ENCODE results near the gene AJUBA.
"Not testable (repeated sequence)": the region's sequence is repeated elsewhere in the genome, so short reads cannot be mapped to it uniquely, and the experiment has no call there.

AJUBA gene

GRCh38 chr14:22978981-22979671 is 3.2 kb downstream of the AJUBA start:
- no peak for DNase-seq

- DNase-seq = no peak
Measured at GRCh38 chr14:22978487-22978837, 3.9 kb downstream of the AJUBA start.

DNA sequence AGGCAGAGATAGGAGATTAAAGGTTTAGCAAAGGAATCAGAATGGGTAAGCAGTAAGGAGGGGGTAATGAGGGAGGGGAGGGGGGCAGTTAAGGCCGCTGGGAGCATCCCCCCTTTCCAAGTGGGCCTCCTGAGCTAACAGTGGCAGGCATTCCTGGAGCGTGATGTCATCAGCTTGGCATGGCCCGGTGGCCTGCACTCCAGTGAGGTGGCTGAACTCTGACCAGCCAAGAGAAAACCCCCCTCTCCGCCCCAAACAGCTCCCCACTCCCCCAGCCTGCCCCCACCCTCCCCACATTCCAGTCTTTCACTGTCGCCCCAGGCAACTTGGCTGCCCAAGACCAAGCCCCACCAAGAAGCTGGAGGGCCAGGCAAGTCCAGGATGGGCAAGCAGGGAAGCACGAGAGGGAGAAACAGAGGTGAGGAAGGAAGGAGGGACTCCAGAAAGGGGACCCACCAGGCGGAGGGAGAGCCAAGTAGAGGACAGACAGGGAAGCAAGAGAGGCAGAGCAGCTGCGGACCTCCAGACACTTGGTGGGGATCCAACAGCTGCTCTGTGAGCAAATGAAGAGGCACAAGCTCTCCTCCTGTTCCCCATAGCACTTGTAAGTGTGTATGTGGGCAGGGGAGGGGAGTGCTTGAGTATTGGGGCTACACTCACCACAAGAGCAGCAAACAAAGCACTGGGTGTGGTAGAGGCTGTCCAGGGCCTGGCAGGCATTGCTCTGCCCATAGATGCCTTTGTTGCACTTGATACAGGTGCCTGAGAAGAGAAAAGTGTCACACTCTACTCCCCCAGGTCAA is 4.5 kb downstream of the AJUBA start:
- DNase-seq = no peak

- DNase-seq = no peak
Measured at GRCh38 chr14:22977434-22977683, 5.0 kb downstream of the AJUBA start.

DNA sequence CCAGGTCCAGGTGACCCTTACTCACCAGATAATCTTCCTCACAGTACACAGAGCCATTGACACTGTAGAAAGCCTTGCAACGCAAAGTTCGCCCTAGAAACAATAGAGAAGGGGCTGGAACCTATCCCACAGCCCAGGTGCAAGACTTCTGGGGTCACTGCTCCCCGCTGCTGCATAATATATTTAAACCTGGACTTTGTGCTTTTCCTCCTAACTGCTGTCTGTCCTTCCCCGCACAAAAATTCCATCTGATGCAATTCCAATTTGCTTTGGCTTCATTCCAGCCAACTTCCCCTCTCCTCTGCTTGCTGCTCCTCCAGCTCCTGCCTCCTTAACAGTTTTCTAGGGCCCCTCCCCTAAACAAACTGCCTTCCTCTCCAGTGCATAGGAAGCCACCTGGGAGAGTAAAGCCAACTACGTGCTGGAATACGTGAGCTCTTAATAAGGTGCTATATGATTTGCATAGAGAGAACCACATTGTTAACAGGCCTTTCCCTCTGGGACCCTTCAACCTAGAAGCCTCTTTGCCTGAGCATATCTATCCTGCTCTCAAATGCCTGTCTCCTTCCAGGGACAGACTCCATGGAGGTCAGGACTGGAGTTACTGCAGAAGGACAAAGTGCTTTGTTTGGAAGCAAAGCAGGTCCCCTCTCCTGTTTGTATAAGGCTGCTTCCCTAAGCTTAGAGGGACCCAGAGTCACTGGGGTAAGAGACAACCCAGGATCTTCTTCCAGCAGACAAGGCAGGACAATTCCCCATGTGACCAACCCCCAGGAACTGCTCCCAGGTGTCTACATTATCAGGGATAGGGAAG is 5.5 kb downstream of the AJUBA start:
- DNase-seq = no peak

- DNase-seq = no peak
Measured at GRCh38 chr14:22974530-22975313, 7.6 kb downstream of the AJUBA start.

DNA sequence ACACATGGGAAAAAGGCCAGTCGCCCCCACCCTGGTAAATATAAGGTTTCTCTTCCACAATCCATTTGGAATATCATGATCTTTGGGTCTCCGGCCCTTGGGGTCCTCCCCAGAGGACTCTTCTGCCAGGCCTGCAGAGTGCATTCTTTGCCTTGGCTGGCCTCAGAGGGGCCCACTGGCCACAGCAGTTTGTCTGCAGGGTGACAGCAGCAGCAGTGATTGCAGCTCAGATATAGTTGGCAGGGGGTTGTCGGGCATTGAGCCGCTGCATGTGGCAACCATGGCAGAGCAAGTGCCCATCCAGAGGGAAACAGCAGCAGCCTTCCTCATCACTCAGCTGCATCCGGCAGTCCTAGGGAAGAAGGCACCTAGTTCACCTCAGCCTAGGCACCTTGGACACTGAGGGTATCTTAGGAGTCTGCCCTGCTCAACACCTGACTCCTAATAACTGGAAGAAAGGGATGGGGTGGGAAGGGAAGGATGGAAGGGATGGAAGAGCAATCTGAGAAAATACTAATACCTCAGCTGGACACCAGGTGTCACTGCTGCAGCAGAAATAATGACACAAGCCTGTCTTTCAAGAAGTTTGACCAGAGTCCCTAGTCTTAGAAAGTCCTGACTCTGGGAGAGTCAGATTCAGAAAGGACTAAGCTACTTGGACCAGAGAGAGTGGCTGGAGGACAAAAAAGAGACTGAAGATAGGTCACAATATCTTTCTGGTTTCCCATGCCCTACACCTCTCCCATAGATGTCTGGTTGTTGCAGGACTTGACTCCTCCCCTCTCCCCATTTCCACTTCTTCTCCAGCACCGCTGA is 8.9 kb downstream of the AJUBA start:
- peak; percentile 33 to 49 for DNase-seq

- no peak for DNase-seq
Measured at GRCh38 chr14:22972313-22972930, 9.9 kb downstream of the AJUBA start.

DNA sequence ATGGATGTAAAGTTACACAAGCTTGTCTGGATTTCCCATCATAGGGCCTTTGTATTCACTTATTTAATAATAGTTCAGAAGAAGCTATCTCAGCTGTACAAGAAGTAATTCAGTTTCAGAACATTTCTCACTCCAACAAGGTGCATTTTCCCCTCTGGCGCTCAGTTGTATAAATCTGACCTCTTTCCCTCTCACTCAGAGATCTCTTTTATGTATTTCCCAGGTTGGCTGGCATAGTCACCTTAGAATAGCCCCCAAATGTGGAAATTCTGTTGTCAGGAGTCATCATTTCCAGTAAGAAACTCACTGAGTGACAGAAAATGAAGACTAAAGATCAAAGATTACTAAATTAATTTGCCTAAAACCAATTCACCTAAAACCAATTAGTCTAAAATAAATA is 11.2 kb downstream of the AJUBA start:
- DNase-seq = no peak

- no peak for DNase-seq
Measured at GRCh38 chr14:22966783-22967269, 15.5 kb downstream of the AJUBA start.

- DNase-seq = not testable (repeated sequence)
Measured at GRCh38 chr14:22965916-22966782, 16.2 kb downstream of the AJUBA start.

GRCh38 chr14:22962061-22962676 is 20.2 kb downstream of the AJUBA start:
- no peak for DNase-seq

DNA sequence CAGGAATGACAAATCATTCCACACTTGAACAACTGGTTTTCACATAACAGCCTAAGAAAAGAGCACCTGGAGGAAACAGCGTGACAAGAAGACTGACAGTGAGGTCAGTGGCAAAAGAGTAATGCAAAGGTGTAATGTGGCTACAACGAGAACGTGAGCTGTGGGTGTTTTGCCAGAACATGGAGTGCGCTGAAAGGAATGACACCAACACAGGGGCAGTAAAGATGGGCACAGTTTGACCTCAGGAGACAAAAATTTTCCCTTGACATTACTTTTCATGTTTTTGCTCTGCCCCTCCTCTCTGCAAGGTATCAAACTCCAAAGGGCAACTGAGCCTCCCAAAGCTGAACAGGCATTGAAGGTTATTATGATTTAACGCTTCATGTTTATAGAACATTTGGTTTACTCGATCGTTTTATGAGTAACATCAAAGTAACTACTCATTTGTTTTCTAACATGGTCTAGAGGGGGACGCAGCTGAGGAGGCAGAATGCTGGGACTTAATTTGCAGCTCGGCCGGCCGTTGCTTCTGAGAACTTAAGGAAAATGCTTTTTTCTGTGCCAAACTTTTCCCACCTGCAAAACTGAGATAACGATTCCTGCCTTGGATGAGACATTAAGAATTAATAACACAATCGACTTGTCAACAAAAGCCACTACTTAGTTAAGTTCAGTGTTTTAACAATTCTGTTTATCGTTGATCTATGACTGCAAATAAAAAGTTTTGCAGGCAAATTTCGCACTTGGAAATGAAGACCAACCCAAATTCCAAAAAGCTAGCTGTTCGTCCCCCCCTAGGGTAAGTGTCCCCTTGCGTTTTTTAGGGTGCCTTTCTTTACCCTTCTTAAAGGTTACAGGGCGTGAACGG is 26.4 kb downstream of the AJUBA start:
- DNase-seq = no peak

DNA sequence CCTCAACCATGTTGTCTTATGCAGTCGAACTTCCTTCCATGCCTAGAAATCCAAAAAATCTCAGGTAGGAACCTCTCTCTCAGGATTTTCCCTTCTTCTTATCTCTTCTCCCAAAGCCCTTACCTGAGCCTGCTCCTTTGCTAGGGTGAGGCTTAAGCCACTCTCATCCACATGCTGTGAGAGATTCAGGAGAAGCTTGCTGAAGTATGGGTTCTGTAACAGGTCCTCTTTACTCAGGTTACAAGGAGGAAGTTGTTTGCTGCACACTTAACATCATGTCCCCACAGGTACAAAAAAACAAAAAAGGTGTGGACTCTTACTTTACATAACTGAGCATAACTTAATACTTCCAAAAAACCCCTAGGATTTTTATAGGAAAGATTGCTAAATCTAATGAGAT is 29.9 kb downstream of the AJUBA start:
- DNase-seq = no peak

GRCh38 chr14:22951795-22952194 is 30.6 kb downstream of the AJUBA start:
- peak; percentile 71 for DNase-seq

GRCh38 chr14:22945642-22946041 is 36.7 kb downstream of the AJUBA start:
- no peak for DNase-seq

DNA sequence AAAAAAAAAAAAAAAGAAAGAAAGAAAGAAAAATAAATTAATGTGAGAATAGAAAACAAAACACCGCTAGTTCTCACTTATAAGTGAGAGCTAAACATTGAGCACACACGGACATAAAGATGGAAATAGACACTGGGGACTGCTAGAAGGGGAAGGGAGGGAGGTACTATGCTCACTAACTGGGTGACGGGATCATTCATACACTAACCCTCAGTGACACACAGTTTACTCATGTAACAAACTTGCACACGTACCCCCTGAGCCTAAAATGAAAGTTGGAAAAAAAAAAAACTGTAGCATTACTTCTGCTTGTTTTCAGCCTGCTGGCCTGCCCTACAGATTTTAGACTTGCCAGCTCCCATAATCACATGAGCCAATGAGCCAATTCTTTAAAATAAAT is 42.7 kb downstream of the AJUBA start:
- DNase-seq = no peak

GRCh38 chr14:22935156-22935555 is 47.2 kb downstream of the AJUBA start:
- no peak for DNase-seq

- no peak for DNase-seq
Measured at GRCh38 chr14:22932146-22932545, 50.2 kb downstream of the AJUBA start.
